Liver (tissue), 3 donors: ENCODE data around the gene DHFR.

Experiments
- ATF3 ChIP-seq: IDR thresholded peaks from 2 replicates; pipeline ENCODE4 v1.6.1; 2016; ENCODE audit warnings: antibody characterized with exemption
- CTCF ChIP-seq: fragments of 150-350 bp; IDR thresholded peaks from 2 replicates; pipeline ENCODE4 v1.5.1; 2017; ENCODE audit warnings: improper control_type of control experiment, low read depth, low read length; ENCODE audit not compliant: missing input control
- EGR1 ChIP-seq, 2 donors: IDR thresholded peaks; 2 replicates each; pipeline ENCODE4 v1.6.1; 2016 to 2018; ENCODE audit warnings: antibody characterized with exemption in 2 of 2, low read depth in 2 of 2
- GABPA ChIP-seq, 2 donors: IDR thresholded peaks in 1 of 2; conservative IDR thresholded peaks in 1 of 2; 2 replicates each; pipeline ENCODE4 v1.6.1; 2016; ENCODE audit warnings: antibody characterized with exemption in 2 of 2, mild to moderate bottlenecking in 1 of 2, moderate library complexity in 1 of 2
- HNF4A ChIP-seq, 2 donors: conservative IDR thresholded peaks; 2 replicates each; pipeline ENCODE4 v1.6.1; 2016; ENCODE audit warnings: antibody characterized with exemption in 2 of 2, mild to moderate bottlenecking in 2 of 2
- HNF4G ChIP-seq: IDR thresholded peaks from 2 replicates; pipeline ENCODE4 v1.6.1; 2016; ENCODE audit warnings: antibody characterized with exemption
- RAD21 ChIP-seq, 2 donors: IDR thresholded peaks; 2 replicates each; pipeline ENCODE4 v1.6.1; 2016; ENCODE audit warnings: antibody characterized with exemption in 2 of 2, mild to moderate bottlenecking in 2 of 2
- RXRA ChIP-seq, 2 donors: IDR thresholded peaks; 2 replicates each; pipeline ENCODE4 v1.6.1; 2017 to 2018; ENCODE audit warnings: antibody characterized with exemption in 2 of 2, mild to moderate bottlenecking in 1 of 2
- SP1 ChIP-seq: IDR thresholded peaks from 2 replicates; pipeline ENCODE4 v1.6.1; 2018; ENCODE audit warnings: antibody characterized with exemption, mild to moderate bottlenecking
- TAF1 ChIP-seq: conservative IDR thresholded peaks from 2 replicates; pipeline ENCODE4 v1.6.1; 2016; ENCODE audit warnings: antibody characterized with exemption, mild to moderate bottlenecking
- YY1 ChIP-seq: IDR thresholded peaks from 2 replicates; pipeline ENCODE4 v1.6.1; 2016; ENCODE audit warnings: antibody characterized with exemption, mild to moderate bottlenecking
- TF ChIP-seq, protein P1 (sequence below): IDR thresholded peaks from 2 replicates; pipeline ENCODE4 v1.6.1; 2016; ENCODE audit warnings: antibody characterized with exemption
- donor health status: healthy.
- donor health status: healthy.

GRCh38 chr5:80676706-80677105, 21.9 kb upstream of the DHFR start:
- TF ChIP-seq CTCF (no peak), SP1 (no peak), GABPA (IDR thresholded peaks at IDR 0.05 in 1 of 2, conservative IDR thresholded peaks at IDR 0.05 in 1 of 2) (no peak), RXRA (IDR thresholded peaks at IDR 0.05) (no peak), TAF1 (no peak), YY1 (no peak), RAD21 (IDR thresholded peaks at IDR 0.05) (no peak), HNF4A (conservative IDR thresholded peaks at IDR 0.05) (no peak), EGR1 (IDR thresholded peaks at IDR 0.05; ENCODE audit: low read depth in 2 of 2) (no peak), HNF4G (no peak), ATF3 (no peak)
- TF ChIP-seq, protein P1, sequence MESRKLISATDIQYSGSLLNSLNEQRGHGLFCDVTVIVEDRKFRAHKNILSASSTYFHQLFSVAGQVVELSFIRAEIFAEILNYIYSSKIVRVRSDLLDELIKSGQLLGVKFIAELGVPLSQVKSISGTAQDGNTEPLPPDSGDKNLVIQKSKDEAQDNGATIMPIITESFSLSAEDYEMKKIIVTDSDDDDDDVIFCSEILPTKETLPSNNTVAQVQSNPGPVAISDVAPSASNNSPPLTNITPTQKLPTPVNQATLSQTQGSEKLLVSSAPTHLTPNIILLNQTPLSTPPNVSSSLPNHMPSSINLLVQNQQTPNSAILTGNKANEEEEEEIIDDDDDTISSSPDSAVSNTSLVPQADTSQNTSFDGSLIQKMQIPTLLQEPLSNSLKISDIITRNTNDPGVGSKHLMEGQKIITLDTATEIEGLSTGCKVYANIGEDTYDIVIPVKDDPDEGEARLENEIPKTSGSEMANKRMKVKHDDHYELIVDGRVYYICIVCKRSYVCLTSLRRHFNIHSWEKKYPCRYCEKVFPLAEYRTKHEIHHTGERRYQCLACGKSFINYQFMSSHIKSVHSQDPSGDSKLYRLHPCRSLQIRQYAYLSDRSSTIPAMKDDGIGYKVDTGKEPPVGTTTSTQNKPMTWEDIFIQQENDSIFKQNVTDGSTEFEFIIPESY: no peak
